Measurements from ENCODE around the gene NCCRP1.
A peak's percentile ranks its signal among the peaks of the same experiment; 100 is the strongest.

GRCh38 chr19:39154629-39155100 is 42.1 kb upstream of the NCCRP1 start:
- TF ChIP-seq CTCF (IDR thresholded peaks at IDR 0.05) (peak in 1 of 6 experiments; percentile 24), POLR2A (IDR thresholded peaks at IDR 0.05) (no peak)
